Endodermal cell (in vitro differentiated cells): ENCODE measurements around the gene DEPDC1B. TPM values are rescaled to one million over a fixed set of nuclear protein-coding genes. Genes with fewer than 3 reads are reported as not detected.
"Not testable (repeated sequence)": the region's sequence is repeated elsewhere in the genome, so short reads cannot be mapped to it uniquely, and the experiment has no call there.

Source experiments
- DNase-seq: peaks from one replicate; pipeline ENCODE4 v3.0.0-alpha.2; 2017
- H3K27ac ChIP-seq: 2 replicates; pipeline ENCODE4 v1.5.1; 2013; ENCODE audit warnings: mild to moderate bottlenecking, low read depth, low read length, moderate library complexity
- H3K27me3 ChIP-seq: 2 replicates; pipeline ENCODE4 v1.6.1; 2013; ENCODE audit warnings: mild to moderate bottlenecking, low read length, moderate library complexity; ENCODE audit not compliant: insufficient read depth, control insufficient read depth, poor library complexity, severe bottlenecking
- H3K36me3 ChIP-seq: 2 replicates; pipeline ENCODE4 v1.7.0; 2013; ENCODE audit warnings: mild to moderate bottlenecking, low read length, moderate library complexity; ENCODE audit not compliant: control insufficient read depth, insufficient read depth
- H3K4me1 ChIP-seq: one replicate; pipeline ENCODE4 v1.7.0; 2013; ENCODE audit warnings: low read length; ENCODE audit not compliant: control insufficient read depth, insufficient read depth
- H3K4me3 ChIP-seq: 2 replicates; pipeline ENCODE4 v1.5.1; 2013; ENCODE audit warnings: mild to moderate bottlenecking, low read length, moderate library complexity
- H3K9ac ChIP-seq: 2 replicates; pipeline ENCODE4 v1.6.1; 2013; ENCODE audit warnings: mild to moderate bottlenecking, low read length, moderate library complexity; ENCODE audit not compliant: poor library complexity, severe bottlenecking; ENCODE audit errors: extremely low read depth
- H3K9me3 ChIP-seq: 2 replicates; pipeline ENCODE4 v1.6.1; 2013; ENCODE audit warnings: mild to moderate bottlenecking, low read length, moderate library complexity; ENCODE audit not compliant: control insufficient read depth
- H3K27ac Mint-ChIP-seq: 2 replicates; pipeline ENCODE4 v1.8.0; 2020; ENCODE audit warnings: mixed read lengths
- H3K27me3 Mint-ChIP-seq: 2 replicates; pipeline ENCODE4 v1.8.0; 2021; ENCODE audit warnings: mild to moderate bottlenecking, mixed read lengths; ENCODE audit not compliant: insufficient read depth
- H3K36me3 Mint-ChIP-seq: 2 replicates; pipeline ENCODE4 v1.8.0; 2020; ENCODE audit warnings: low read depth, mixed read lengths
- H3K4me1 Mint-ChIP-seq: 2 replicates; pipeline ENCODE4 v1.8.0; 2020; ENCODE audit warnings: mixed read lengths
- H3K4me3 Mint-ChIP-seq: 2 replicates; pipeline ENCODE4 v1.8.0; 2020; ENCODE audit warnings: mild to moderate bottlenecking, moderate library complexity, mixed read lengths
- H3K9me3 Mint-ChIP-seq: 2 replicates; pipeline ENCODE4 v1.8.0; 2020; ENCODE audit warnings: mild to moderate bottlenecking, mixed read lengths
- WGBS, 2 experiments: methylation state at CpG; one replicate each; pipeline versions ENCODE4 v1.1.5 to v1.1.7; 2013; ENCODE audit warnings: missing lambda C conversion rate in 2 of 2, mixed read lengths in 1 of 2; ENCODE audit not compliant: insufficient coverage in 1 of 2, insufficient read length in 1 of 2; 5-methylcytosine and 5-hydroxymethylcytosine counted together
- total RNA-seq, 2 donors: library from RNA; stranded (reverse); fragmentation: NEBNext Ultra II Directional in 1 of 2; extraction: Animal tissue kit (Norgen Biotek cat#: 25700) in 1 of 2; gene quantifications; 2 replicates in 1 of 2; 3 replicates in 1 of 2; pipeline ENCODE4 v1.2.1, GENCODE V29; 2021
- TF ChIP-seq, protein P1 (sequence below): fragments of 200-600 bp; sonication (generic); conservative IDR thresholded peaks from 2 replicates; pipeline ENCODE4 v1.5.0; 2021; ENCODE audit warnings: antibody characterized with exemption, mild to moderate bottlenecking

Gene DEPDC1B
- total RNA-seq, 2 donors from 2014 or later: 32.2 to 42.1 TPM

DNA sequence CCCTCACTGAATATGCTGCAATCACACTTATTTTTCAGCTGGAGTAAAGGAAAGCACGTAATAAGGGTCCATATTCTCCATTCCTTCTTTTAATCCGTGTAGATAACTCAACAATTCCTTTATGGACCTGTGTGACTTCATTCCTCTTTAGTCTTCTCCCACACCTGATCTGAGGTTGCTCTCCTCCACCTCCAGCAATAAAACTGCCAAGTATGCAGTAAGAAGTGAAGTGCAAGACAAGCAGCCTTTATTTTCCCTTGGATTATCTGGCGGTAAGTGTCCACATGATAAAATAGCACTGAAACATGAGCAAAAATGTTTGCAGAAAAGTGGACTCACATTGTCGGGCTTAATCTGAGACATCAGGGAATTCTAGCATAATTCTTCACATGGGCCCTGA lies 13.8 kb downstream of the DEPDC1B start:
- no peak overlapping the region for H3K27ac ChIP-seq
- peaks cover 24% of the 10 kb centered on the region for H3K36me3 ChIP-seq
- no peak overlapping the region for H3K4me3 ChIP-seq
- H3K4me1 ChIP-seq: no peaks in the 10 kb centered on the region
- no peaks in the 10 kb centered on the region for H3K27me3 ChIP-seq
- Mint-ChIP-seq H3K4me3 (no peak overlapping the region), H3K9me3 (no peaks in the 10 kb centered on the region), H3K27ac (no peak overlapping the region), H3K36me3 (peaks cover 25% of the 10 kb centered on the region), H3K27me3 (no peaks in the 10 kb centered on the region), H3K4me1 (no peaks in the 10 kb centered on the region)
- no peaks in the 10 kb centered on the region for H3K9me3 ChIP-seq
- no peak for DNase-seq
- TF ChIP-seq, protein P1, sequence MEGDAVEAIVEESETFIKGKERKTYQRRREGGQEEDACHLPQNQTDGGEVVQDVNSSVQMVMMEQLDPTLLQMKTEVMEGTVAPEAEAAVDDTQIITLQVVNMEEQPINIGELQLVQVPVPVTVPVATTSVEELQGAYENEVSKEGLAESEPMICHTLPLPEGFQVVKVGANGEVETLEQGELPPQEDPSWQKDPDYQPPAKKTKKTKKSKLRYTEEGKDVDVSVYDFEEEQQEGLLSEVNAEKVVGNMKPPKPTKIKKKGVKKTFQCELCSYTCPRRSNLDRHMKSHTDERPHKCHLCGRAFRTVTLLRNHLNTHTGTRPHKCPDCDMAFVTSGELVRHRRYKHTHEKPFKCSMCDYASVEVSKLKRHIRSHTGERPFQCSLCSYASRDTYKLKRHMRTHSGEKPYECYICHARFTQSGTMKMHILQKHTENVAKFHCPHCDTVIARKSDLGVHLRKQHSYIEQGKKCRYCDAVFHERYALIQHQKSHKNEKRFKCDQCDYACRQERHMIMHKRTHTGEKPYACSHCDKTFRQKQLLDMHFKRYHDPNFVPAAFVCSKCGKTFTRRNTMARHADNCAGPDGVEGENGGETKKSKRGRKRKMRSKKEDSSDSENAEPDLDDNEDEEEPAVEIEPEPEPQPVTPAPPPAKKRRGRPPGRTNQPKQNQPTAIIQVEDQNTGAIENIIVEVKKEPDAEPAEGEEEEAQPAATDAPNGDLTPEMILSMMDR: no peak
- WGBS, 2 experiments: 92 to 94% methylated on average over 3 to 4 of the region's 4 CpGs
- H3K9ac ChIP-seq: no peak overlapping the region

DNA sequence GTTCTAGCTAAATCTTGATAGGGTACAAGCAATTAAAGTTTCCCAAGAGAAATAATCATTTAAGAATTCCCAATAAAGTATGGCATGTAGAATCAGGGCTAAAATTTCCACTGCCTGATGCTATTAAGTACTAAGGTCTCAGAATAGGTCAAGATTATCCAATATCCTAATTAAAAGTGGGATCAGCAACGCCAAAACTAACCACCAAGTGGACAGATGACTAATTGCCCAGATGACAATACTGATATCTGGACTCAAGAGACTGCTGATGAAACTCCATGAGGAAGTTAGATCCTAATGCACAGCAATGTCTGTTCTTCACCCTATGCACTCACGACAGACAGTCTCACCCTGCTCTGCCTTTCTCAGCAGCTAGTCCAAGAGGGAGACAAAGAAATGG lies 14.3 kb downstream of the DEPDC1B start:
- no peaks in the 10 kb centered on the region for H3K27me3 Mint-ChIP-seq
- Histone ChIP-seq H3K27me3 (no peaks in the 10 kb centered on the region), H3K36me3 (peaks cover 24% of the 10 kb centered on the region), H3K4me1 (no peaks in the 10 kb centered on the region), H3K27ac (no peak overlapping the region), H3K9me3 (no peaks in the 10 kb centered on the region), H3K9ac (no peak overlapping the region), H3K4me3 (no peak overlapping the region)
- peaks cover 25% of the 10 kb centered on the region for H3K36me3 Mint-ChIP-seq
- no peak overlapping the region for H3K27ac Mint-ChIP-seq
- DNase-seq: no peak
- H3K4me1 Mint-ChIP-seq: no peaks in the 10 kb centered on the region
- TF ChIP-seq, protein P1: no peak
- 73 to 90% methylated on average over 2 of the region's 2 CpGs for WGBS, 2 experiments
- no peaks in the 10 kb centered on the region for H3K9me3 Mint-ChIP-seq
- no peak overlapping the region for H3K4me3 Mint-ChIP-seq

DNA sequence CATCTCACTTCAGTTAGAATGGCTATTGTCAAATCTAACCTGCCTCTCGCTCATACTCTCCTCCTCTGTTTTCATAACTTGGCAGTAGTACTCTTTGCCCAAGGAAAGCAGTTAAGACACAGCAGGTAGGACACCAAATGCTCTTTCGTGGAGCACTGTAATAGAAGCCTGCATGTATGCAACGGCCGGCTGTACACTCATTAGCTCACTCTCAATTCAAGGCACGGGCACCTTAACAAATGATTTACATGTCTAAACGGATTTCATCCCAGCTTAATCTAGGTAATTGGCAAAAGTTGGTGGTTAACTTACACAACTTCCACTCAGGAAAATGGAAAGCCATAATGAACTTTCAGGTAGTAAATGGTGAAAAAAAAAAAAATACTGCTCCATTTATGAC lies 14.9 kb downstream of the DEPDC1B start:
- Histone ChIP-seq H3K36me3 (peaks cover 24% of the 10 kb centered on the region), H3K4me3 (no peak overlapping the region), H3K9me3 (no peaks in the 10 kb centered on the region), H3K4me1 (no peaks in the 10 kb centered on the region), H3K9ac (no peak overlapping the region), H3K27me3 (no peaks in the 10 kb centered on the region), H3K27ac (no peak overlapping the region)
- Mint-ChIP-seq H3K27me3 (no peaks in the 10 kb centered on the region), H3K4me1 (no peaks in the 10 kb centered on the region), H3K36me3 (peaks cover 25% of the 10 kb centered on the region), H3K9me3 (no peaks in the 10 kb centered on the region), H3K4me3 (no peak overlapping the region), H3K27ac (no peak overlapping the region)
- WGBS, 2 experiments: 90 to 92% methylated on average over 2 to 6 of the region's 6 CpGs
- TF ChIP-seq, protein P1: no peak
- no peak for DNase-seq

DNA sequence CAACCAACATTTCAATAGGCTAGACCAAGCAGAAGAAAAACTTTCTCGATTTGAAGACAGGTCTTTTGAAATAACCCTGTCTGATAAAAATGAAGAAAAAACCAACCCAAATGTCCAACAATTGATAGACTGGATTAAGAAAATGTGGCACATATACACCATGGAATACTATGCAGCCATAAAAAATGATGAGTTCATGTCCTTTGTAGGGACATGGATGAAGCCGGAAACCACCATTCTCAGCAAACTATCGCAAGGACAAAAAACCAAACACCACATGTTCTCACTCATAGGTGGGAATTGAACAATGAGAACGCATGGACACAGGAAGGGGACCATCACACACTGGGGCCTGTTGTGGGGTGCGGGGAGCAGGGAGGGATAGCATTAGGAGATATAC lies 18.0 kb downstream of the DEPDC1B start:
- not testable (repeated sequence) for H3K27ac Mint-ChIP-seq, H3K4me3 ChIP-seq, H3K27me3 Mint-ChIP-seq, H3K9me3 ChIP-seq, H3K4me1 Mint-ChIP-seq, H3K9ac ChIP-seq, H3K9me3 Mint-ChIP-seq, H3K27me3 ChIP-seq, H3K4me1 ChIP-seq, H3K27ac ChIP-seq, H3K4me3 Mint-ChIP-seq, DNase-seq
- H3K36me3 Mint-ChIP-seq: peaks cover 25% of the 10 kb centered on the region
- 97% methylated on average over 3 of the region's 5 CpGs; no CpG with 5 or more reads in 1 of the 2 experiments for WGBS, 2 experiments
- peaks cover 24% of the 10 kb centered on the region for H3K36me3 ChIP-seq
